Measurements from ENCODE around the gene ALDH16A1.

Gene ALDH16A1

DNA sequence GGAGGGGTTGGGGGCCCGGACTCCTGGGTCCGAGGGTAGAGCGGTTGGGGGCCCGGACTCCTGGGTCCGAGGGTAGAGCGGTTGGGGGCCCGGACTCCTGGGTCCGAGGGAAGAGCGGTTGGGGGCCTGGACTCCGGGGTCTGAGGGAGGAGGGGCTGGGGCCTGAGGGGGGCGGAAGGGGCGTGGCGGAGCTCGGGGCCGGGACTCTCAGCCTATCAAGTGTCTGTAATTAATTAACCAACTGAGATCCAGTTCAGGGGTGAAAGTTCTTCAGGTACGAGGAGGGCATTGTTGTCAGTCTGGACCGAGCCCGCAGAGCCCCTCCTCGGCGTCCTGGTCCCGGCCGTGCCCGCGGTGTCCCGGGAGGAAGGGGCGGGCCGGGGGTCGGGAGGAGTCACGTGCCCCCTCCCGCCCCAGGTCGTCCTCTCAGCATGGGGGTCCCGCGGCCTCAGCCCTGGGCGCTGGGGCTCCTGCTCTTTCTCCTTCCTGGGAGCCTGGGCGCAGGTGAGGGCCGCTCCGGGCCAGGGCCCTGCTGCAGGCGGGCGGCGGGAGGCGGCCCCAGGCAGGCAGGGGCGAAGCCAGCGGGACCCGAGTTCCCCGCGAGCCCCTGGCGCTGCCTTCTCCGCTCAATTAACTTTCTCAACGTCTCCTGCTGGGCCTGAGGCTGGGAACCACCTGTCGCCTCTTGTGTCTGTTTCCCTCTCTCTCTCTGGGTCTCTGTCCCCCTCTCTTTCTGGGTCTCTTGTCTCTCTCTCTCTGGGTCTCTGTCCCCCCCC is 60.1 kb downstream of the ALDH16A1 start:
- DNase-seq (ENCODE audit: low read depth, low spot score) = no peak

DNA sequence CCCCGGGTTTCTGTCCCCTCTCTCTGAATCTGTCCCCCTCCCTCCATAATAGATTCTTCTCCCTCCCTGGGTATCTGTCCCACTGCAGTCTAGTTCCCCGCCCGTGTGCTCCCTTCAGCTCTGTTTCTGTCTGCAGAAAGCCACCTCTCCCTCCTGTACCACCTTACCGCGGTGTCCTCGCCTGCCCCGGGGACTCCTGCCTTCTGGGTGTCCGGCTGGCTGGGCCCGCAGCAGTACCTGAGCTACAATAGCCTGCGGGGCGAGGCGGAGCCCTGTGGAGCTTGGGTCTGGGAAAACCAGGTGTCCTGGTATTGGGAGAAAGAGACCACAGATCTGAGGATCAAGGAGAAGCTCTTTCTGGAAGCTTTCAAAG is 60.7 kb downstream of the ALDH16A1 start:
- DNase-seq (ENCODE audit: low read depth, low spot score) = no peak

- DNase-seq (ENCODE audit: low read depth, low spot score) = no peak
Measured at GRCh38 chr19:49514151-49514550, 61.1 kb downstream of the ALDH16A1 start.

DNA sequence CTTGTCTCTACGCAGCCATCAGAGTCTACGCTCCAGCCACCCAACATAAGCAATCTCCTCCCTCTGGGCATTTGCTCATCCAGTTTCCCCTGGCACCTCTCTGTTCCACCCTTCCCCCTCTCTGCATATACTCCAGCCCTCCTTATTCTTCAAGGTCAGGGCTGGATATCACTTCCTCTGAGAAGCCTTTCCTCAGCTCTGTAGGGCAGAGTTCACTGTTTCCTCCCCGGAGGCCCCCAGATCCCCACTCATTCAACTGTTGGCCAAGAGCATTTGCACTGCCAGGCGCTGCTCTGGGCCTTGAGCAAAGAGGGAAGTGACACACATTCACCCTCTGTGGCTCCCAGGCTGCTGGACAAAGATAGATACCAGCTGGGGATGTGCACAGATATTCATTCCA is 62.7 kb downstream of the ALDH16A1 start:
- no peak for DNase-seq (ENCODE audit: low read depth, low spot score)

- DNase-seq (ENCODE audit: low read depth, low spot score) = no peak
Measured at GRCh38 chr19:49518033-49518432, 65.0 kb downstream of the ALDH16A1 start.

Data from iPS DF 19.7 (cell line).